ENCODE results near the gene REST.

DNA sequence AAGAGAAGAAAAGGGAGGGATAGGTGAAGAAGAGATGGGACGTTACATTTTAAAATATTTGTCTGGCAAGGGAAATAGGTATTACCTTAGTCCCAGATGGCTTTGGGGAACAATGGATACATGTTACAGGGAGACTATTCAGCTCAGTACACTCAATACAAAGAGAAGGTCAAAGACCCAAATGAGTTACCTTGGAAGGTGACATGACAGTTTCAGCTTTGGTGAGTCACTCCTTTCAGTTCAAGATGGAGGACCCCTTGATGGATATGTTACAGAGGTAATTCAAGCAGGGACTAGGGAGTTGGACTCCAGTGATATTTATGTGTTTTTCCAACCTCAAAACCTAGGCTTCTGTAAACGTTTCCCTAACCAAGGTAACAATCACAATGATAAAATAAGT lies 64.7 kb downstream of the REST start:
- no peak for TF ChIP-seq POLR2A (IDR thresholded peaks at IDR 0.05)
- TF ChIP-seq, protein P1, sequence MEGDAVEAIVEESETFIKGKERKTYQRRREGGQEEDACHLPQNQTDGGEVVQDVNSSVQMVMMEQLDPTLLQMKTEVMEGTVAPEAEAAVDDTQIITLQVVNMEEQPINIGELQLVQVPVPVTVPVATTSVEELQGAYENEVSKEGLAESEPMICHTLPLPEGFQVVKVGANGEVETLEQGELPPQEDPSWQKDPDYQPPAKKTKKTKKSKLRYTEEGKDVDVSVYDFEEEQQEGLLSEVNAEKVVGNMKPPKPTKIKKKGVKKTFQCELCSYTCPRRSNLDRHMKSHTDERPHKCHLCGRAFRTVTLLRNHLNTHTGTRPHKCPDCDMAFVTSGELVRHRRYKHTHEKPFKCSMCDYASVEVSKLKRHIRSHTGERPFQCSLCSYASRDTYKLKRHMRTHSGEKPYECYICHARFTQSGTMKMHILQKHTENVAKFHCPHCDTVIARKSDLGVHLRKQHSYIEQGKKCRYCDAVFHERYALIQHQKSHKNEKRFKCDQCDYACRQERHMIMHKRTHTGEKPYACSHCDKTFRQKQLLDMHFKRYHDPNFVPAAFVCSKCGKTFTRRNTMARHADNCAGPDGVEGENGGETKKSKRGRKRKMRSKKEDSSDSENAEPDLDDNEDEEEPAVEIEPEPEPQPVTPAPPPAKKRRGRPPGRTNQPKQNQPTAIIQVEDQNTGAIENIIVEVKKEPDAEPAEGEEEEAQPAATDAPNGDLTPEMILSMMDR (IDR thresholded peaks at IDR 0.05) = no peak

Data from uterus (tissue), 2 donors.